Endothelial cell of umbilical vein (primary cell): Measurements from ENCODE around the gene AADACL2. TPM values are rescaled to one million over a fixed set of nuclear protein-coding genes. Genes with fewer than 3 reads are reported as not detected.

Experiments
- BruUV-seq: library from RNA; stranded (reverse); fragments of 400-500 nt; replicated peaks from 2 replicates; lab custom pipeline; 2021; lab: Mats Ljungman, UMichigan
- CTCF ChIA-PET: fragments of 300-600, 350-600 bp; sonication (Branson Sonifier 250); formaldehyde crosslinking; loops from one replicate; lab custom pipeline; 2021; ENCODE audit warnings: antibody characterized with exemption, inconsistent platforms; lab: Charles Lee
- POLR2A ChIA-PET: fragments of 300-600, 350-600 bp; sonication (Branson Sonifier 250); formaldehyde crosslinking; loops from one replicate; lab custom pipeline; 2021; ENCODE audit warnings: antibody characterized with exemption, inconsistent platforms; lab: Charles Lee
- DNase-seq: peaks from one replicate; pipeline ENCODE4 v3.0.0-alpha.2; 2011; ENCODE audit warnings: low read depth, low spot score
- FAIRE-seq: peaks from 2 replicates; lab custom pipeline; 2011; peaks lifted over from hg19 to GRCh38; lab: Jason Lieb, UNC
- H2AFZ ChIP-seq: 2 replicates; pipeline ENCODE4 v1.6.0; 2012; ENCODE audit warnings: low read depth, low read length, control low read depth, inconsistent platforms
- H3K27ac ChIP-seq: 2 replicates; pipeline ENCODE4 v1.5.1; 2011; ENCODE audit warnings: low read depth, mild to moderate bottlenecking, control low read depth, low read length, moderate library complexity; ENCODE audit not compliant: insufficient read depth
- H3K27me3 ChIP-seq, 2 experiments: 2 replicates each; pipeline versions ENCODE4 v1.6.0 to v1.6.1; 2011; ENCODE audit warnings: low read length in 2 of 2, mixed read lengths in 1 of 2; ENCODE audit not compliant: control insufficient read depth in 2 of 2, insufficient read depth in 2 of 2
- H3K36me3 ChIP-seq, 2 experiments: 2 replicates in 1 of 2; 3 replicates in 1 of 2; pipeline ENCODE4 v1.5.1; 2011; ENCODE audit warnings: low read length in 2 of 2, mild to moderate bottlenecking in 1 of 2, moderate library complexity in 1 of 2; ENCODE audit not compliant: control insufficient read depth in 2 of 2, insufficient read depth in 2 of 2; ENCODE audit errors: extremely low read depth in 1 of 2
- H3K4me1 ChIP-seq: 3 replicates; pipeline ENCODE4 v1.5.1; 2011; ENCODE audit warnings: mild to moderate bottlenecking, low read length; ENCODE audit not compliant: control insufficient read depth, insufficient read depth; ENCODE audit errors: extremely low read depth
- H3K4me2 ChIP-seq: 2 replicates; pipeline ENCODE4 v1.6.1; 2011; ENCODE audit warnings: low read length, control low read depth, mixed read lengths; ENCODE audit not compliant: insufficient read depth
- H3K4me3 ChIP-seq, 3 experiments: fragments of 200-600 bp in 1 of 3; sonication (generic), shearing (Covaris generic) in 1 of 3; replicated peaks in 1 of 3; 2 replicates each; pipeline ENCODE4 v1.5.1; 2011 to 2016; ENCODE audit warnings: control low read depth in 3 of 3, low read length in 3 of 3, mild to moderate bottlenecking in 2 of 3, inconsistent platforms in 1 of 3, low read depth in 1 of 3, moderate library complexity in 1 of 3; ENCODE audit not compliant: insufficient read depth in 1 of 3
- H3K79me2 ChIP-seq: 2 replicates; pipeline ENCODE4 v1.6.0; 2012; ENCODE audit warnings: low read length, inconsistent platforms; ENCODE audit not compliant: control insufficient read depth, insufficient read depth
- H3K9ac ChIP-seq: replicated peaks from 2 replicates; pipeline ENCODE3; 2011; ENCODE audit warnings: low read length, control low read depth; ENCODE audit not compliant: insufficient read depth; ENCODE audit errors: extremely low read depth
- H3K9me1 ChIP-seq: replicated peaks from 3 replicates; pipeline ENCODE4 v1.6.0; 2011; ENCODE audit warnings: mild to moderate bottlenecking, low read length; ENCODE audit not compliant: control insufficient read depth, insufficient read depth; ENCODE audit errors: extremely low read depth
- H3K9me3 ChIP-seq: replicated peaks from 2 replicates; pipeline ENCODE4 v1.5.1; 2012; ENCODE audit warnings: low read length, inconsistent platforms; ENCODE audit not compliant: control insufficient read depth, insufficient read depth
- H4K20me1 ChIP-seq: replicated peaks from 2 replicates; pipeline ENCODE3; 2011; ENCODE audit warnings: mild to moderate bottlenecking, low read length; ENCODE audit not compliant: control insufficient read depth, insufficient read depth; ENCODE audit errors: extremely low read depth
- EZH2 ChIP-seq: IDR thresholded peaks from 2 replicates; pipeline ENCODE4 v1.6.1; 2012; ENCODE audit warnings: borderline replicate concordance, low read depth, mild to moderate bottlenecking, moderate library complexity, low read length, inconsistent platforms; ENCODE audit not compliant: severe bottlenecking
- FOS ChIP-seq: IDR thresholded peaks from 2 replicates; pipeline ENCODE4 v1.6.1; 2011; ENCODE audit warnings: mild to moderate bottlenecking, low read length, moderate library complexity, borderline replicate concordance; ENCODE audit not compliant: insufficient read depth
- GATA2 ChIP-seq: IDR thresholded peaks from 2 replicates; pipeline ENCODE4 v1.7.0; 2011; ENCODE audit warnings: low read depth, mild to moderate bottlenecking, moderate library complexity, mixed read lengths, low read length; ENCODE audit not compliant: insufficient read length, insufficient read depth
- JUN ChIP-seq: IDR thresholded peaks from 2 replicates; pipeline ENCODE4 v1.6.1; 2011; ENCODE audit warnings: borderline replicate concordance, low read depth; ENCODE audit not compliant: insufficient read length, insufficient read depth
- MYC ChIP-seq: IDR thresholded peaks from one replicate; pipeline ENCODE4 v1.6.1; 2011; ENCODE audit warnings: mild to moderate bottlenecking, low read depth, low read length
- POLR2A ChIP-seq: IDR thresholded peaks from 2 replicates; pipeline ENCODE4 v1.6.1; 2012; ENCODE audit warnings: low read depth, mild to moderate bottlenecking, control low read depth, low read length
- POLR2AphosphoS5 ChIP-seq: IDR thresholded peaks from 2 replicates; pipeline ENCODE4 v1.6.1; 2012; ENCODE audit warnings: low read depth, mild to moderate bottlenecking, control low read depth, low read length, moderate library complexity; ENCODE audit not compliant: insufficient read depth
- dilution Hi-C: fragments of 300-500 bp; cut with MboI; formaldehyde crosslinking; loops from one replicate; pipeline ENCODE4 v1.15.0; 2019; ENCODE audit warnings: low sequenced_read_pairs; ENCODE audit not compliant: extremely low pct_ligation_motif_present
- intact Hi-C: fragments of 100-400 bp; cut with micrococcal nuclease; formaldehyde crosslinking; loops from one replicate; pipeline ENCODE4 v1.10.0; 2022
- polyA plus RNA-seq, 4 experiments: library from polyadenylated mRNA; depleted of rRNA in 3 of 4; stranded (reverse) in 3 of 4; unstranded in 1 of 4; fragments of >200 nt; gene quantifications; 2 replicates each; pipeline versions ENCODE4 v1.2.1 to v1.2.3, GENCODE V29; 2011 to 2012; ENCODE audit warnings: missing spikeins in 1 of 4
- total RNA-seq: library from RNA; stranded (reverse); gene quantifications from 2 replicates; pipeline ENCODE4 v1.2.3, GENCODE V29; 2021
- TF ChIP-seq, protein P1 (sequence below): IDR thresholded peaks from 2 replicates; pipeline ENCODE4 v1.6.1; 2011; ENCODE audit not compliant: insufficient read depth, insufficient read length
- TF ChIP-seq, protein P2 (sequence below), 2 donors: IDR thresholded peaks; 1 replicate in 1 of 2; 2 replicates in 1 of 2; pipeline ENCODE4 v1.5.1; 2011; ENCODE audit warnings: low read length in 2 of 2, mild to moderate bottlenecking in 2 of 2, moderate library complexity in 2 of 2, control low read depth in 1 of 2, inconsistent platforms in 1 of 2, low read depth in 1 of 2; ENCODE audit not compliant: insufficient read depth in 1 of 2; ENCODE audit errors: extremely low read depth in 1 of 2

Gene AADACL2
- total and polyA plus RNA-seq, 2 donors (not counting 3 experiments of a cell fraction or from before 2014, with no cell fraction given): not detected

DNA sequence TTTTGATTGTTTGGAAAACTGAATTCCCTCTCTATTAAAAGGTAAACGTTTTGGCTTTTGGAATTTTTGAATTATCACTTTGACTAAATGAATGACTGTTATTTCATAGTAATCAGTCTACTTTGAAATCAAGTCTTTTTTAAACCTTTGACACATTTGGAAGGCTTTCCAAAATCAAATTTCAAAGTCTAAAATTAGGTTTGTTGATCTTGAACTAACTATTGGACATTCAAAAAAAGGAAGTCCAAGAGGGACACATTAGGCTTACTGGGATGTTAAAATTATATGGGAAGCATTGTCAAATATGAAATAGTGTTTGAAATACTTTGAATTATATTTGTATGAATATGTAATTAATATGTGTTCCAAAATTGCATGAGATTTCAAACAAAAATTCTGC, 45.2 kb upstream of the AADACL2 start:
- Histone ChIP-seq H3K4me2 (no peak overlapping the region), H3K9ac (no peak overlapping the region), H3K36me3 (no peaks in the 10 kb centered on the region), H3K9me1 (no peaks in the 10 kb centered on the region), H3K9me3 (no peaks in the 10 kb centered on the region), H3K27ac (no peak overlapping the region), H2AFZ (no peak overlapping the region), H4K20me1 (no peaks in the 10 kb centered on the region), H3K4me3 (no peak overlapping the region), H3K79me2 (no peaks in the 10 kb centered on the region), H3K27me3 (no peaks in the 10 kb centered on the region), H3K4me1 (no peaks in the 10 kb centered on the region)
- ChIA-PET POLR2A (no interaction called here), CTCF (no interaction called here)
- FAIRE-seq (no peak), DNase-seq (no peak)
- BruUV-seq: no TSS peak
- TF ChIP-seq EZH2 (no peak), POLR2AphosphoS5 (no peak)
- intact Hi-C loops (no loop called here), dilution Hi-C loops (no loop called here)

DNA sequence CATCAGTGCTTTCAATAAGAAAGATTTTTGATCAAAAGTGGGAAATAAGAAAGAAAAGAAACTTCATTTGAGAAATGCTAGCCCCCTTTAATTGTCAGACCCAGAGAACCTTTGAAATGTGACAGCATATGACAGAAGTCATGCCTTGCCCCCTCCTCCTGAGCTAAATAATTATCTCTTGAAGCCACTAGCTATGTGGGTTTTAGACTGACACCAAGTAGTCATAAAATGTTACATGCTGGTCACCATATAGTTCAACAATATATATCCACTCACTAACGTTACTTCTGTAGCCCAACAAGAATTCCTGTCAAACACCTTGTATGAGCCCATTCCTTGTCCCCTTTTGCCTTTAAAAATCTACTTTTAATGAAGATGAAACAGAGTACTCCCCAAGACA, 43.1 kb upstream of the AADACL2 start:
- no peaks in the 10 kb centered on the region for H4K20me1 ChIP-seq
- intact Hi-C loops (no loop called here), dilution Hi-C loops (no loop called here)
- H3K4me2 ChIP-seq: no peak overlapping the region
- CTCF ChIA-PET: no interaction called here
- no peaks in the 10 kb centered on the region for H3K4me1 ChIP-seq
- no peaks in the 10 kb centered on the region for H3K9me1 ChIP-seq
- H3K9me3 ChIP-seq: no peaks in the 10 kb centered on the region
- TF ChIP-seq GATA2: no peak
- no peak for TF ChIP-seq MYC
- TF ChIP-seq POLR2A: no peak
- TF ChIP-seq POLR2AphosphoS5: no peak
- TF ChIP-seq FOS: no peak
- TF ChIP-seq EZH2: no peak
- TF ChIP-seq JUN: no peak
- TF ChIP-seq, protein P1, sequence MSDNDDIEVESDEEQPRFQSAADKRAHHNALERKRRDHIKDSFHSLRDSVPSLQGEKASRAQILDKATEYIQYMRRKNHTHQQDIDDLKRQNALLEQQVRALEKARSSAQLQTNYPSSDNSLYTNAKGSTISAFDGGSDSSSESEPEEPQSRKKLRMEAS: no peak
- TF ChIP-seq, protein P2, sequence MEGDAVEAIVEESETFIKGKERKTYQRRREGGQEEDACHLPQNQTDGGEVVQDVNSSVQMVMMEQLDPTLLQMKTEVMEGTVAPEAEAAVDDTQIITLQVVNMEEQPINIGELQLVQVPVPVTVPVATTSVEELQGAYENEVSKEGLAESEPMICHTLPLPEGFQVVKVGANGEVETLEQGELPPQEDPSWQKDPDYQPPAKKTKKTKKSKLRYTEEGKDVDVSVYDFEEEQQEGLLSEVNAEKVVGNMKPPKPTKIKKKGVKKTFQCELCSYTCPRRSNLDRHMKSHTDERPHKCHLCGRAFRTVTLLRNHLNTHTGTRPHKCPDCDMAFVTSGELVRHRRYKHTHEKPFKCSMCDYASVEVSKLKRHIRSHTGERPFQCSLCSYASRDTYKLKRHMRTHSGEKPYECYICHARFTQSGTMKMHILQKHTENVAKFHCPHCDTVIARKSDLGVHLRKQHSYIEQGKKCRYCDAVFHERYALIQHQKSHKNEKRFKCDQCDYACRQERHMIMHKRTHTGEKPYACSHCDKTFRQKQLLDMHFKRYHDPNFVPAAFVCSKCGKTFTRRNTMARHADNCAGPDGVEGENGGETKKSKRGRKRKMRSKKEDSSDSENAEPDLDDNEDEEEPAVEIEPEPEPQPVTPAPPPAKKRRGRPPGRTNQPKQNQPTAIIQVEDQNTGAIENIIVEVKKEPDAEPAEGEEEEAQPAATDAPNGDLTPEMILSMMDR (IDR thresholded peaks at IDR 0.05; ENCODE audit: extremely low read depth in 1 of 2, insufficient read depth in 1 of 2, low read depth in 1 of 2, low read length in 2 of 2): no peak
- no peak overlapping the region for H3K27ac ChIP-seq
- H3K4me3 ChIP-seq: no peak overlapping the region
- no TSS peak for BruUV-seq
- no peak overlapping the region for H3K9ac ChIP-seq
- DNase-seq (no peak), FAIRE-seq (no peak)
- H3K79me2 ChIP-seq: no peaks in the 10 kb centered on the region
- no peak overlapping the region for H2AFZ ChIP-seq
- H3K27me3 ChIP-seq: no peaks in the 10 kb centered on the region
- H3K36me3 ChIP-seq: no peaks in the 10 kb centered on the region
- POLR2A ChIA-PET: no interaction called here
